PFSK-1 (cell line): ENCODE results near the gene LIMS2.

Experiments used
- FOXP2 ChIP-seq: optimal IDR thresholded peaks from 2 replicates; pipeline ENCODE3; 2011; ENCODE audit warnings: borderline replicate concordance, control low read depth, inconsistent platforms; ENCODE audit not compliant: insufficient read depth; ENCODE audit errors: extremely low read length, extremely low read depth
- POLR2AphosphoS5 ChIP-seq: IDR thresholded peaks from 2 replicates; pipeline ENCODE4 v1.6.1; 2012; ENCODE audit warnings: low read depth, mild to moderate bottlenecking, control low read depth, low read length, moderate library complexity
- SIN3A ChIP-seq: IDR thresholded peaks from 2 replicates; pipeline ENCODE4 v1.6.1; 2012; ENCODE audit warnings: mild to moderate bottlenecking, low read length, moderate library complexity, borderline replicate concordance; ENCODE audit not compliant: insufficient read depth
- TAF1 ChIP-seq: IDR thresholded peaks from 2 replicates; pipeline ENCODE4 v1.6.1; 2012; ENCODE audit warnings: low read length, control low read depth, borderline replicate concordance; ENCODE audit not compliant: insufficient read depth
- TF ChIP-seq, protein P1 (sequence below), 2 experiments: IDR thresholded peaks; 2 replicates each; pipeline versions ENCODE4 v1.6.1 to v1.8.0; 2011 to 2012; ENCODE audit warnings: low read depth in 2 of 2, low read length in 2 of 2, control low read depth in 1 of 2, inconsistent platforms in 1 of 2, mild to moderate bottlenecking in 1 of 2, moderate library complexity in 1 of 2; ENCODE audit not compliant: insufficient read depth in 1 of 2

The LIMS2 gene

DNA sequence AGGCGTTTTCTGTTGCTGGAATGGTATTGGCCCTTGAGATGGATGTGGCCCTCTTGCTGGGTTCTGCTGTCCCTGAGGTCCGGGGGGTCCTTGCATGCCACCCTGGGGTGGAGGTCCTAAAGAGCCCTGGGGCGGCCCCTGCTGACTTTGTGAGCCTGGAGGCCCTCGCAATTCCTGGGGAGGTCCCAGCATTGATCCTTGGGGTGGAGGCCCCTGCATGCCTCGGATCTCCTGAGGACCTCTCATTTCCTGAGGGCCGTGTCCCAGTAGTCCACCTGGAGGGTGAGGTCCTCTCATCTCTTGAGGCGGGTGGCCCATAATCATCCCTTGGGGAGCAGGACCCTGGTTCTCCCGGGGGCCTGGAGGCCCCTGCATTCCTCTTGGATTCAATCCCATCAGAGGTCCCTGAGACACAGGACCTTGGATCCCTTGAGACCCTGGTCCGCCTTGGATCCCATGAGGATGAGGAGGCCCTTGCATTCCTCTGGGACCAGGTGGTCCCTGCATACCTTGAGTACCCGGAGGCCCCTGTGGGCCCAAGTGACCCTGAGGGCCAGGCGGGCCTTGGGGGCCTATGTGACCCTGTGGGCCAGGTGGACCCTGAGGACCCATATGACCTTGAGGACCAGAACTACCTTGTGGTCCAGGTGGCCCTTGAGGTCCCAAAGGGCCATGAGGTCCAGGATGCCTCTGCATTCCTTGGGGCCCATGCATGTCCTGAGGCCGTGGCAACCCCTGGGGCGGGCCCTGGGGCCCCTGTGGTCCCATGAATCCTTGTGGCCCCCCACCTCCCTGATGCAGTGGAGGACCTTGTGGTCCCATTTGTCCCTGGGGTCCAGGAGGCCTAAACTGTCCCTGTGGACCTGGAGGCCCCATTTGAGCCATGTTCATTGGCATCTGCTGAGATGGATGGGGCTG, 44.2 kb upstream of the LIMS2 start:
- no peak for TF ChIP-seq TAF1
- TF ChIP-seq, protein P1, sequence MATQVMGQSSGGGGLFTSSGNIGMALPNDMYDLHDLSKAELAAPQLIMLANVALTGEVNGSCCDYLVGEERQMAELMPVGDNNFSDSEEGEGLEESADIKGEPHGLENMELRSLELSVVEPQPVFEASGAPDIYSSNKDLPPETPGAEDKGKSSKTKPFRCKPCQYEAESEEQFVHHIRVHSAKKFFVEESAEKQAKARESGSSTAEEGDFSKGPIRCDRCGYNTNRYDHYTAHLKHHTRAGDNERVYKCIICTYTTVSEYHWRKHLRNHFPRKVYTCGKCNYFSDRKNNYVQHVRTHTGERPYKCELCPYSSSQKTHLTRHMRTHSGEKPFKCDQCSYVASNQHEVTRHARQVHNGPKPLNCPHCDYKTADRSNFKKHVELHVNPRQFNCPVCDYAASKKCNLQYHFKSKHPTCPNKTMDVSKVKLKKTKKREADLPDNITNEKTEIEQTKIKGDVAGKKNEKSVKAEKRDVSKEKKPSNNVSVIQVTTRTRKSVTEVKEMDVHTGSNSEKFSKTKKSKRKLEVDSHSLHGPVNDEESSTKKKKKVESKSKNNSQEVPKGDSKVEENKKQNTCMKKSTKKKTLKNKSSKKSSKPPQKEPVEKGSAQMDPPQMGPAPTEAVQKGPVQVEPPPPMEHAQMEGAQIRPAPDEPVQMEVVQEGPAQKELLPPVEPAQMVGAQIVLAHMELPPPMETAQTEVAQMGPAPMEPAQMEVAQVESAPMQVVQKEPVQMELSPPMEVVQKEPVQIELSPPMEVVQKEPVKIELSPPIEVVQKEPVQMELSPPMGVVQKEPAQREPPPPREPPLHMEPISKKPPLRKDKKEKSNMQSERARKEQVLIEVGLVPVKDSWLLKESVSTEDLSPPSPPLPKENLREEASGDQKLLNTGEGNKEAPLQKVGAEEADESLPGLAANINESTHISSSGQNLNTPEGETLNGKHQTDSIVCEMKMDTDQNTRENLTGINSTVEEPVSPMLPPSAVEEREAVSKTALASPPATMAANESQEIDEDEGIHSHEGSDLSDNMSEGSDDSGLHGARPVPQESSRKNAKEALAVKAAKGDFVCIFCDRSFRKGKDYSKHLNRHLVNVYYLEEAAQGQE (IDR thresholded peaks at IDR 0.05; ENCODE audit: insufficient read depth in 1 of 2, low read depth in 2 of 2, low read length in 2 of 2), result no peak
- no peak for TF ChIP-seq POLR2AphosphoS5
- no peak for TF ChIP-seq FOXP2

DNA sequence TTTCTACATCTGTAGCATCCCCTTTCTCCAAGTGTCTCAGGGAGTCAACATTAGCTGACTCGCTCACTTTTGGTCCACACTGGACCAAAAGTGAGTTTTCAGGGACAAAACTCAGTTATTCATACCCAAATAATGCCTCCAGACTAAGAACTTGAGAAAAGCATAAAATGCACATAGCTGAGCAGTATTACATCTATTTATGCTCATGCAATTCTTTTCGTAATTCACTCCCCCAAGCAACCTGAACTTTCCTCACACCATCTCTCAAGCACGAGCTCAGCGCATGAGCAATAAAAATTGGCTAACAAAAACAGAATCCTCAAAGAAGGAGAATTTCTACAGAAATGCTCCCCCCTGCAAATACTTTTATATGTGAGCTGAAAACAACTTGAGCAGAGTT, 42.9 kb upstream of the LIMS2 start:
- TF ChIP-seq SIN3A (no peak), POLR2AphosphoS5 (no peak), FOXP2 (no peak), TAF1 (no peak)
- TF ChIP-seq, protein P1 (IDR thresholded peaks at IDR 0.05; ENCODE audit: insufficient read depth in 1 of 2, low read depth in 2 of 2, low read length in 2 of 2), result no peak

DNA sequence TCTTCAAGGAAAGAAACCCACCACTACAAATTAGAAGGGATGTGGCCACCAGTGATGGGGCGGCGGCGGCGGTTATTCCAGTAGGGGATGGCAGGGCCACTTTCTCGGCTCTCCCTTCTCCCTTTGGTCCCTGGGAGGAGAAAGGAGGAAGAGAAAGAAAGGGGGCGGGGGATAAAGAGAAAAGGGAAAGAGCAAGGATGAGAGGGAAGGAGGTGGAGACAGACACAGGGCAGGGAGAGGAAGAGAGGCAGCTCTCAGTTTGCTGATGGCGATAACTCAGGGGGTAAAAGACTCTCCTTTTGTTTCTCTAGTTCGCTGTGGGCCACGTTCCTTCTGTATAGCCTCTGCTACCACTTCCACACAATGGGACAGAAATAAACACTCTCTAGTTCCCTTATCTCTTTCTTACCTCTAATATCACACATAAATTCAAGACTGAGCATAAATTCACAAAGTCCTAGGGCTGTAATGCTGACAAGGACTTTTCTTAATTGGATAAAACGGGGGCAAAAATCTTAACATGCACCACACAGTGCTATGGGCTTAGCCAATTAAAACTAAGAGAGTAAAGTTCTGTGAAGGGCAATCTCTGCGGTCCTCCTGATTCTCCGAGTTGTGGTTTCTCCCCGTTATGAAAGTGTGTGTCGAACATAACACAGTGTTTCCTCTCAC, 40.6 kb upstream of the LIMS2 start:
- TF ChIP-seq POLR2AphosphoS5 (no peak), FOXP2 (no peak), TAF1 (no peak), SIN3A (no peak)
- TF ChIP-seq, protein P1 (IDR thresholded peaks at IDR 0.05; ENCODE audit: insufficient read depth in 1 of 2, low read depth in 2 of 2, low read length in 2 of 2), result no peak

DNA sequence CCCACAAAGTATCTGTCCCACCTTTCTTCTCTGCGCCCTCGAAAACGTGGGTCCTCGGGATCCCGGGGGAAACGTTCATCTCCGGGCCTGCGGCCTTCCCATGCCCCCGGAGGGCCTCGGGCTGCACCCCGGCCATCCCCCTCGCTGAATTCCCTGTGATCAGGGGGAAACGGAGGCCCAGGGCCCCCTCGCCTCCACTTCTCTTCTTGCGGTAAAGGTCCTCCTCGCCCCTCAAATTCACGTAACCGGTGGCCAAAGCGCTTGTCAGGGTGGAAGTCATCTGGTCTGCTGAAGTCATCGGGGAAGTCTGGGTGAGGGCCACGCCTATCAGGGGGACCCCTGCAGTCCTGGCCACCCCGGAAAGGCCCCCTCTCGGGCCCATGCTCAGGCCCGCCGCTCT, 38.2 kb upstream of the LIMS2 start:
- no peak for TF ChIP-seq SIN3A
- TF ChIP-seq, protein P1 (IDR thresholded peaks at IDR 0.05; ENCODE audit: insufficient read depth in 1 of 2, low read depth in 2 of 2, low read length in 2 of 2), result no peak
- no peak for TF ChIP-seq TAF1
- TF ChIP-seq POLR2AphosphoS5, result no peak
- no peak for TF ChIP-seq FOXP2

DNA sequence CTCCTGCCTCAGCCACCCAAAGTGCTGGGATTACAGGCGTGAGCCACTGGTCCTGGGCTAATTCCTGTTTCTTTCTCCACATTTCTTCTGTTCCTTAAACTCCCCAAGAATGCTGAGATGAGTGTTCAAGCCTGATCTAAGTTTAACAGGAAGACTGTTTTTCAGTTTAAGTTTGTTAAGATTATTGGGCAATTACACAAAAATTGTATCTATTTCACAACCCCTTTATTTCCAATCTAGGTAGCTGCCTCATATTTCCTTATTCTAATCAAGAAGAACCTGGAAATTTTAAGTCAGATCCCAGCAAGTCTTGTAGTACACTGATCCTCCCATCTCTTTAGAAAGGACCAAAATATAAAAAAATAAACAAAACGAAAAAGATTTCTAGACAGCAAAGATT, 37.7 kb upstream of the LIMS2 start:
- TF ChIP-seq FOXP2 (no peak), POLR2AphosphoS5 (no peak)
- TF ChIP-seq, protein P1 (IDR thresholded peaks at IDR 0.05; ENCODE audit: insufficient read depth in 1 of 2, low read depth in 2 of 2, low read length in 2 of 2), result no peak
